ENCODE results near the gene PKM.

Gene PKM

GRCh38 chr15:72161361-72162132 lies 69.4 kb downstream of the PKM start:
- no peak for DNase-seq (ENCODE audit: low read depth in 2 of 3, low spot score in 2 of 3)

GRCh38 chr15:72160696-72161245 lies 70.2 kb downstream of the PKM start:
- no peak for DNase-seq (ENCODE audit: low read depth in 2 of 3, low spot score in 2 of 3)

GRCh38 chr15:72156928-72157327 lies 74.1 kb downstream of the PKM start:
- DNase-seq (ENCODE audit: low read depth in 2 of 3, low spot score in 2 of 3) = no peak

- peak; percentile 44 to 74 (median 64) for DNase-seq (ENCODE audit: low read depth in 2 of 3, low spot score in 2 of 3)
Measured at GRCh38 chr15:72155635-72156616, 75.1 kb downstream of the PKM start.

- DNase-seq (ENCODE audit: low read depth in 2 of 3, low spot score in 2 of 3) = no peak
Measured at GRCh38 chr15:72155003-72155621, 75.9 kb downstream of the PKM start.

GRCh38 chr15:72154316-72154715 lies 76.7 kb downstream of the PKM start:
- DNase-seq (ENCODE audit: low read depth in 2 of 3, low spot score in 2 of 3) = no peak

GRCh38 chr15:72153269-72154000 lies 77.6 kb downstream of the PKM start:
- DNase-seq (ENCODE audit: low read depth in 2 of 3, low spot score in 2 of 3) = no peak
